ENCODE data around the gene ZSCAN23. TPM values are rescaled to one million over a fixed set of nuclear protein-coding genes. Genes with fewer than 3 reads are reported as not detected.

Gene ZSCAN23
- total RNA-seq (2021) (5.4 and 8.3 TPM in 2 replicates), Bru-seq, nascent RNA (percentile 78 among the genes with signal in this experiment), BruChase-seq, experiment 1, labeled RNA remaining after a 2-hour chase (percentile 83 among the genes with signal in this experiment), BruChase-seq, experiment 2, labeled RNA remaining after a 6-hour chase (percentile 66 among the genes with signal in this experiment)
- long read RNA-seq = 0 reads

DNA sequence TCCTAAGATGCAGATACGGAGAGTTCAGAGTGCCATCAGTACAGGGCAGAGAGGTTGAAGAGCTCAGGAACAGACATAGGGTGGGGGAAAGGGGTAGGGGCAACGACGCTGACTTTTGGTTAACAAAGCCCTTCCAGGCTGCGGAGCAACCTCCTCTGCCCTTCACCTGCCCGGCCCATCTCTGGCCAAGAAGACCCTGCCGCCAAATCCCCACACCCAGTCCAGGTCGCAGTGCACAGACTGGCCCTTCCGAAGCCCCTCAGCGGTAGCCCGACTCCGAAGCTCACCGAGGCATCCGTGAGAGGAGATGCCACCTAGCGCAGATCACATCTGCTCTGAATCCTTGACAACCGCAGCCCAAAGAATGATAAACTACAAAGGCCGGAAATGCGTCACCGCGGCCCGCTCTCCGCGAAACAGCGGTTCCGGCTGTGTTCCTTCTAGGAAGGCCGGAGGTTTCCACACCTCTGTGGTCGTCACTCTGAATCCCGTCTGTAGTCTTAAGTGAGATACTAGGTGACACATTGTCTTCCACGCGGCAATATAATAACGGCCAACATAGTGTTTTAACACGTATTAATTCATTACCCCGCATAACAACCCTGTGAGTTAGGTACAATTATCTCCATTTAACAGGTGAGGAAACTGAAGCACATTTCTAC, at the start of gene ZSCAN23:
TSS of gene ZSCAN23 (minus strand) at position 380 of the 662 bp plus-strand sequence. CDS start 7,225 bp downstream, outside the sequence.
- DNase-seq (ENCODE audit: low spot score) = peak; percentile 94
- H3K9me3 ChIP-seq (ENCODE audit: low read depth, low read length, poor library complexity, severe bottlenecking) = no peaks in the 10 kb centered on the region
- intact Hi-C loops (cut with micrococcal nuclease; ENCODE audit: unreplicated experiment) = loop anchor here (5.0 kb wide), 1 partner anchor 46 kb away; the partner anchor contains the start of gene ZSCAN12
- no TSS peak for BruUV-seq (replicated peaks)
- ChIA-PET CTCF (no interaction called here), POLR2A (ENCODE audit: low non-redundant PET) (interaction anchor here (0.6 to 0.9 kb wide), 3 partner anchors 358 to 571 kb away, joined by 3 to 4 read pairs (median 3); a partner anchor contains a TSS)
- H3K27ac ChIP-seq (ENCODE audit: low read depth, low read length, poor library complexity, severe bottlenecking) = peak within 1 kb of the TSS; percentile 73
- H3K36me3 ChIP-seq (ENCODE audit: insufficient read depth, low read length, poor library complexity, severe bottlenecking) = no peaks in the 10 kb centered on the region
- TF ChIP-seq EZH2 (IDR thresholded peaks at IDR 0.05; ENCODE audit: borderline replicate concordance, low read depth, low read length, poor library complexity, severe bottlenecking) = no peak
- TF ChIP-seq, protein P1, sequence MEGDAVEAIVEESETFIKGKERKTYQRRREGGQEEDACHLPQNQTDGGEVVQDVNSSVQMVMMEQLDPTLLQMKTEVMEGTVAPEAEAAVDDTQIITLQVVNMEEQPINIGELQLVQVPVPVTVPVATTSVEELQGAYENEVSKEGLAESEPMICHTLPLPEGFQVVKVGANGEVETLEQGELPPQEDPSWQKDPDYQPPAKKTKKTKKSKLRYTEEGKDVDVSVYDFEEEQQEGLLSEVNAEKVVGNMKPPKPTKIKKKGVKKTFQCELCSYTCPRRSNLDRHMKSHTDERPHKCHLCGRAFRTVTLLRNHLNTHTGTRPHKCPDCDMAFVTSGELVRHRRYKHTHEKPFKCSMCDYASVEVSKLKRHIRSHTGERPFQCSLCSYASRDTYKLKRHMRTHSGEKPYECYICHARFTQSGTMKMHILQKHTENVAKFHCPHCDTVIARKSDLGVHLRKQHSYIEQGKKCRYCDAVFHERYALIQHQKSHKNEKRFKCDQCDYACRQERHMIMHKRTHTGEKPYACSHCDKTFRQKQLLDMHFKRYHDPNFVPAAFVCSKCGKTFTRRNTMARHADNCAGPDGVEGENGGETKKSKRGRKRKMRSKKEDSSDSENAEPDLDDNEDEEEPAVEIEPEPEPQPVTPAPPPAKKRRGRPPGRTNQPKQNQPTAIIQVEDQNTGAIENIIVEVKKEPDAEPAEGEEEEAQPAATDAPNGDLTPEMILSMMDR (conservative IDR thresholded peaks at IDR 0.05; ENCODE audit: low read depth, low read length) = no peak
- peak within 1 kb of the TSS; percentile 84 for H3K4me3 ChIP-seq (ENCODE audit: low read depth, low read length, poor library complexity, severe bottlenecking)
- H3K4me1 ChIP-seq (ENCODE audit: insufficient read depth, low read length, poor library complexity, severe bottlenecking) = peaks cover 6% of the 10 kb centered on the region
- H3K27me3 ChIP-seq (replicated peaks; ENCODE audit: insufficient read depth, low read depth, low read length, poor library complexity) = no peaks in the 10 kb centered on the region

DNA sequence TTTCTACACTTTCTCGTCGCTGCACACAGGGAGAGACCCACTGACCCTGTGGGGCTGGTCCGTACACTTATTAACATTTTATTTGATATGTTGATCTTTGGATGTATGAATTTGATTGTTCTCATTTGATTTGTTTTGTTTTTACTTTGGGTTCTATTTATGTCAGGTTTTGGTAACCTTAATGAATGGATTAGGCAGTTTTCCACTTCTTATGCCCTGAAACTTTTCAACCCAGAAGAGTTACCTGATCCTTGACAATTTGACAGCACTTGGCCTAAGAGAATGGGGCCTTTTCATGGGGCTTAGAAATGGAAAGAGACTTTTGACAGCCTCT, 48.7 kb upstream of the ZSCAN23 start:
- no peak for DNase-seq (ENCODE audit: low spot score)
- Histone ChIP-seq H3K27ac (ENCODE audit: low read depth, low read length, poor library complexity, severe bottlenecking) (no peak overlapping the region), H3K4me1 (ENCODE audit: insufficient read depth, low read length, poor library complexity, severe bottlenecking) (no peaks in the 10 kb centered on the region), H3K4me3 (ENCODE audit: low read depth, low read length, poor library complexity, severe bottlenecking) (no peak overlapping the region), H3K9me3 (ENCODE audit: low read depth, low read length, poor library complexity, severe bottlenecking) (no peaks in the 10 kb centered on the region), H3K36me3 (ENCODE audit: insufficient read depth, low read length, poor library complexity, severe bottlenecking) (no peaks in the 10 kb centered on the region), H3K27me3 (replicated peaks; ENCODE audit: insufficient read depth, low read depth, low read length, poor library complexity) (no peaks in the 10 kb centered on the region)
- intact Hi-C loops (cut with micrococcal nuclease; ENCODE audit: unreplicated experiment) = no loop called here
- BruUV-seq (replicated peaks) = no TSS peak
- TF ChIP-seq EZH2 (IDR thresholded peaks at IDR 0.05; ENCODE audit: borderline replicate concordance, low read depth, low read length, poor library complexity, severe bottlenecking) = no peak
- TF ChIP-seq, protein P1 (conservative IDR thresholded peaks at IDR 0.05; ENCODE audit: low read depth, low read length) = no peak
- ChIA-PET POLR2A (ENCODE audit: low non-redundant PET) (no interaction called here), CTCF (no interaction called here)

DNA sequence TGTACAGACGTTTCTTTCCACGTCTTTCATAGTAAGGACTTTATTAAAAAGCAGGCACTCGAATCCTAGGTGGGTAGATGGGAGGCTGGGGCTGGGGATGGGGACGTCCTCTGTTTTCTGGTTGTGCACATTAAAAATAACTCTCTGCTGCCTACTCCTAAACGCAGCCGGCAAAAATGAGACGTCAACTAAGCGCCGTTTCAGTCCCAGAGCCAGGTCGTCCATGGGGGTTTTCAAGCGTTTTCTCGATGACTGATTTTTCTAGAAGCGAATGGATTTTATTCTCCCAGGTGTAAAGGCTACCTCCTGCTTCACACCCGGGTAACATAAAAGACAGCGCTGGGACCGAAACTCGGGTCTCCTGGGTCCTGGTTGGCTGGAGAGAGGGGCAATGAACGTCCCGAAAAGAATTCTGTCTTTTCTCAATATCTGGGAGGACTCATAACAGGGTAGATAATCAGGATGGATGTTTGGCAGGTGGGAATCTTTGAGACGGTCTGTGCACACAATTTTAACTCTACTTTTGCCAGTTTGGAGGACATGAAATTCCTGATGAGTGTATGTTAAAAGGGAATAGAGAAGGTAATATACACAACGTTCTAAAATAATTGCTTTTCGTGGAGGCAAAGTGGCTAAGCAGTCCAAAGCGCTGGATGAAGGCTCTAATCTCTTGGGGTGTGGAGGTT, 47.1 kb upstream of the ZSCAN23 start:
- intact Hi-C loops (cut with micrococcal nuclease; ENCODE audit: unreplicated experiment) = no loop called here
- TSS peak; percentile 84 for BruUV-seq (replicated peaks)
- Histone ChIP-seq H3K27me3 (replicated peaks; ENCODE audit: insufficient read depth, low read depth, low read length, poor library complexity) (no peaks in the 10 kb centered on the region), H3K4me3 (ENCODE audit: low read depth, low read length, poor library complexity, severe bottlenecking) (peak overlapping the region; percentile 62), H3K4me1 (ENCODE audit: insufficient read depth, low read length, poor library complexity, severe bottlenecking) (no peaks in the 10 kb centered on the region), H3K36me3 (ENCODE audit: insufficient read depth, low read length, poor library complexity, severe bottlenecking) (no peaks in the 10 kb centered on the region), H3K27ac (ENCODE audit: low read depth, low read length, poor library complexity, severe bottlenecking) (peak overlapping the region; percentile 79), H3K9me3 (ENCODE audit: low read depth, low read length, poor library complexity, severe bottlenecking) (no peaks in the 10 kb centered on the region)
- peak; percentile 42 for DNase-seq (ENCODE audit: low spot score)
- POLR2A ChIA-PET (ENCODE audit: low non-redundant PET) = no interaction called here
- CTCF ChIA-PET = no interaction called here
- no peak for TF ChIP-seq EZH2 (IDR thresholded peaks at IDR 0.05; ENCODE audit: borderline replicate concordance, low read depth, low read length, poor library complexity, severe bottlenecking)
- TF ChIP-seq, protein P1 (conservative IDR thresholded peaks at IDR 0.05; ENCODE audit: low read depth, low read length) = no peak
